Smooth muscle cell (in vitro differentiated cells): ENCODE data around the gene ASTN2. TPM values are rescaled to one million over a fixed set of nuclear protein-coding genes. Genes with fewer than 3 reads are reported as not detected.

Experiments used
- DNase-seq: peaks from one replicate; lab custom pipeline; 2025; ENCODE audit not compliant: unreplicated experiment; lab: John Stamatoyannopoulos, UW
- H2AFZ ChIP-seq: fragments of 200-600 bp; sonication (generic); 2 replicates; pipeline ENCODE4 v1.6.0; 2016; ENCODE audit warnings: antibody characterized with exemption, low read depth, mild to moderate bottlenecking
- H3F3A ChIP-seq: fragments of 200-600 bp; sonication (generic); 2 replicates; pipeline ENCODE4 v1.6.0; 2017; ENCODE audit warnings: antibody characterized with exemption, low read depth
- H3K27ac ChIP-seq: fragments of 200-600 bp; sonication (generic); 2 replicates; pipeline ENCODE4 v1.5.1; 2016; ENCODE audit warnings: low read depth, mild to moderate bottlenecking
- H3K27me3 ChIP-seq: fragments of 200-600 bp; sonication (generic); 2 replicates; pipeline ENCODE4 v1.6.1; 2016; ENCODE audit warnings: low read depth, mild to moderate bottlenecking
- H3K36me3 ChIP-seq: fragments of 200-600 bp; sonication (generic); 2 replicates; pipeline ENCODE4 v1.5.1; 2016; ENCODE audit warnings: low read depth
- H3K4me1 ChIP-seq: fragments of 200-600 bp; sonication (generic); 2 replicates; pipeline ENCODE4 v1.5.1; 2016; ENCODE audit warnings: low read depth
- H3K4me2 ChIP-seq: fragments of 200-600 bp; sonication (generic); 2 replicates; pipeline ENCODE4 v1.6.0; 2016; ENCODE audit warnings: mild to moderate bottlenecking
- H3K4me3 ChIP-seq: fragments of 200-600 bp; sonication (generic); 2 replicates; pipeline ENCODE4 v1.5.1; 2016; ENCODE audit warnings: mild to moderate bottlenecking
- H3K79me2 ChIP-seq: fragments of 200-600 bp; sonication (generic); 2 replicates; pipeline ENCODE4 v1.6.0; 2016; ENCODE audit warnings: low read depth, mild to moderate bottlenecking
- H3K9ac ChIP-seq: fragments of 200-600 bp; sonication (generic); 2 replicates; pipeline ENCODE4 v1.6.0; 2016; ENCODE audit warnings: low read depth
- H3K9me3 ChIP-seq: fragments of 200-600 bp; sonication (generic); replicated peaks from 2 replicates; pipeline ENCODE4 v1.5.1; 2016; ENCODE audit warnings: low read depth
- H4K20me1 ChIP-seq: fragments of 200-600 bp; sonication (generic); 2 replicates; pipeline ENCODE4 v1.6.0; 2016; ENCODE audit warnings: low read depth
- WGBS: methylation state at CpG from one replicate; pipeline ENCODE4 v1.1.7; 2016; ENCODE audit warnings: low lambda C conversion rate; 5-methylcytosine and 5-hydroxymethylcytosine counted together
- polyA plus RNA-seq: library from polyadenylated mRNA; unstranded; fragments of >200 nt; fragmentation: Nextera tagmentation; extraction: Ambion mirVana; gene quantifications from 2 replicates; pipeline ENCODE4 v1.2.1, GENCODE V29; 2016
- total RNA-seq: library from RNA; depleted of rRNA; stranded (reverse); fragments of >200 nt; gene quantifications from 2 replicates; pipeline ENCODE4 v1.2.3, GENCODE V29; 2014
- TF ChIP-seq, protein P1 (sequence below): fragments of 200-600 bp; sonication (generic); IDR thresholded peaks from 2 replicates; pipeline ENCODE4 v1.5.1; 2017; ENCODE audit warnings: borderline replicate concordance, mild to moderate bottlenecking, antibody characterized with exemption; ENCODE audit not compliant: insufficient read depth, poor library complexity, severe bottlenecking

ASTN2 gene
- total and polyA plus RNA-seq, 2 experiments from 2014 or later = 6.5 to 6.7 TPM

DNA sequence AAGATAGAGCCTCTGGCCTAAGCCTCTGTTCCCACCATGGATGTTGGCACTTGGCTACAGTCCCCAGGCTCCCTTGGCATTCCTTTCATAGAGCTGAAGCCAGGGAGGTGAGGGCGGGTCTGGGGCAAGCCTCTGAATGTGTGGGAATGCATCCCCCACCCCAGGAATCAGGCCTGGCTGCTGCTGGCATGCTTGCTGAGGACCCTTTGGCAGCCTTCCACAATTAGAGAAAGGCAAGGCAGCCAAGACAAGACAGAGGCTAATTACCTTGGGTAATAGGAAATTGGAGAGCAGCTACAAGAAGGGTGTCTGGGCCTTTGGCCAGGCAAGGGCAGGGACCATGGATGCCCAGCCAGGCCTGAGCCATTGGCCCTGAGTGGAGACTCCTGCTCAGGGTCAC lies 932.1 kb downstream of the ASTN2 start:
- H3K4me1 ChIP-seq = no peaks in the 10 kb centered on the region
- WGBS = 88% methylated on average over 1 of the region's 1 CpG
- no peaks in the 10 kb centered on the region for H3K27me3 ChIP-seq
- H3K27ac ChIP-seq = no peak overlapping the region
- no peaks in the 10 kb centered on the region for H4K20me1 ChIP-seq
- H3K4me3 ChIP-seq = no peak overlapping the region
- DNase-seq = no peak
- no peak overlapping the region for H3K4me2 ChIP-seq
- H3K9ac ChIP-seq = no peak overlapping the region
- H3F3A ChIP-seq = no peaks in the 10 kb centered on the region
- TF ChIP-seq, protein P1, sequence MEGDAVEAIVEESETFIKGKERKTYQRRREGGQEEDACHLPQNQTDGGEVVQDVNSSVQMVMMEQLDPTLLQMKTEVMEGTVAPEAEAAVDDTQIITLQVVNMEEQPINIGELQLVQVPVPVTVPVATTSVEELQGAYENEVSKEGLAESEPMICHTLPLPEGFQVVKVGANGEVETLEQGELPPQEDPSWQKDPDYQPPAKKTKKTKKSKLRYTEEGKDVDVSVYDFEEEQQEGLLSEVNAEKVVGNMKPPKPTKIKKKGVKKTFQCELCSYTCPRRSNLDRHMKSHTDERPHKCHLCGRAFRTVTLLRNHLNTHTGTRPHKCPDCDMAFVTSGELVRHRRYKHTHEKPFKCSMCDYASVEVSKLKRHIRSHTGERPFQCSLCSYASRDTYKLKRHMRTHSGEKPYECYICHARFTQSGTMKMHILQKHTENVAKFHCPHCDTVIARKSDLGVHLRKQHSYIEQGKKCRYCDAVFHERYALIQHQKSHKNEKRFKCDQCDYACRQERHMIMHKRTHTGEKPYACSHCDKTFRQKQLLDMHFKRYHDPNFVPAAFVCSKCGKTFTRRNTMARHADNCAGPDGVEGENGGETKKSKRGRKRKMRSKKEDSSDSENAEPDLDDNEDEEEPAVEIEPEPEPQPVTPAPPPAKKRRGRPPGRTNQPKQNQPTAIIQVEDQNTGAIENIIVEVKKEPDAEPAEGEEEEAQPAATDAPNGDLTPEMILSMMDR = no peak
- no peak overlapping the region for H2AFZ ChIP-seq
- H3K9me3 ChIP-seq = no peaks in the 10 kb centered on the region
- no peaks in the 10 kb centered on the region for H3K36me3 ChIP-seq
- H3K79me2 ChIP-seq = no peaks in the 10 kb centered on the region

DNA sequence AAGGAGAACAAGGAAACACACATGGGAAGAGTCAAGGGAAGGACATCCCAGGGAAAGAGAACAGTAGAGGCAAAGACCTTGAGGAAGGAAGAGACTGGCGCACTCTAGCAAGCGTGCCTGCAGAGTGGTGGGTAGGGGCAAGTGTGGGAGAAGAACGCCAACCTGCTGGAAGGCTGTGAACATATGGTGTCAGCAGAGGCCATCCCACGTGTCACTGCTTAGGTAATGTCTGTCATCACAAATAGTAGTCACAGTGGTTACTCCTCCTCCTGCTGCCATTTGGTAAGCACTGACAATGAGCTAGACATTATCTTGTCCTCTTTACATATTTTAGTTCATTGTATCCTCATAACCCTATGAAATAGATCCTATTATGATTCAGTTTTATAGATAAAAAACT lies 934.2 kb downstream of the ASTN2 start:
- no peak overlapping the region for H2AFZ ChIP-seq
- H3K36me3 ChIP-seq = no peaks in the 10 kb centered on the region
- 94% methylated on average over 4 of the region's 4 CpGs for WGBS
- DNase-seq = no peak
- TF ChIP-seq, protein P1 = no peak
- H3F3A ChIP-seq = no peaks in the 10 kb centered on the region
- no peak overlapping the region for H3K4me2 ChIP-seq
- H3K27me3 ChIP-seq = no peaks in the 10 kb centered on the region
- H3K9me3 ChIP-seq = no peaks in the 10 kb centered on the region
- no peaks in the 10 kb centered on the region for H3K79me2 ChIP-seq
- H3K27ac ChIP-seq = no peak overlapping the region
- H3K9ac ChIP-seq = no peak overlapping the region
- H3K4me3 ChIP-seq = no peak overlapping the region
- no peaks in the 10 kb centered on the region for H4K20me1 ChIP-seq
- peaks cover 10% of the 10 kb centered on the region for H3K4me1 ChIP-seq

DNA sequence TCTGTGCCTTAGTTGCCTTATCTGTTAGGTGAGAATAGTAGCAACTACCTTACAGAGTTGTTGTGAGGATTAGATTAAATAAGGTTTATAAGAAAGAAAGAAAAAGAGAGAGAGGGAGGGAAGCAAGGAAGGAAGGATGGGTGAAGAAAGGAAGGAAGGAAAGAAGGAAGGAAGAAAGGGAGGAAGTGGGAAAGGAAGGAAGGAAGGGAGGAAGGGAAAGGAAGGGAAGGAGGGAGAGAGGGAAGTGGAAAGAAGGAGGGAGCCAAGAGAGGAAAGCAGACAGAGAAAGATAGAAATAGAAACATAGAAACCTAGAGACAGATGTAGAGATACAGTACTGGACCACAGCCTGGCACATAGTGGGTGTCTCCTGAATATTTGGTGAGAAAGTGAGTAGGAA lies 934.9 kb downstream of the ASTN2 start:
- DNase-seq = no peak
- TF ChIP-seq, protein P1 = no peak
- no peak overlapping the region for H3K27ac ChIP-seq
- H3K4me2 ChIP-seq = no peak overlapping the region
- no peaks in the 10 kb centered on the region for H4K20me1 ChIP-seq
- H3K79me2 ChIP-seq = no peaks in the 10 kb centered on the region
- H3K27me3 ChIP-seq = no peaks in the 10 kb centered on the region
- no peaks in the 10 kb centered on the region for H3K9me3 ChIP-seq
- H3F3A ChIP-seq = no peaks in the 10 kb centered on the region
- H3K36me3 ChIP-seq = no peaks in the 10 kb centered on the region
- H3K4me3 ChIP-seq = no peak overlapping the region
- H2AFZ ChIP-seq = no peak overlapping the region
- H3K4me1 ChIP-seq = peaks cover 10% of the 10 kb centered on the region
- no peak overlapping the region for H3K9ac ChIP-seq

DNA sequence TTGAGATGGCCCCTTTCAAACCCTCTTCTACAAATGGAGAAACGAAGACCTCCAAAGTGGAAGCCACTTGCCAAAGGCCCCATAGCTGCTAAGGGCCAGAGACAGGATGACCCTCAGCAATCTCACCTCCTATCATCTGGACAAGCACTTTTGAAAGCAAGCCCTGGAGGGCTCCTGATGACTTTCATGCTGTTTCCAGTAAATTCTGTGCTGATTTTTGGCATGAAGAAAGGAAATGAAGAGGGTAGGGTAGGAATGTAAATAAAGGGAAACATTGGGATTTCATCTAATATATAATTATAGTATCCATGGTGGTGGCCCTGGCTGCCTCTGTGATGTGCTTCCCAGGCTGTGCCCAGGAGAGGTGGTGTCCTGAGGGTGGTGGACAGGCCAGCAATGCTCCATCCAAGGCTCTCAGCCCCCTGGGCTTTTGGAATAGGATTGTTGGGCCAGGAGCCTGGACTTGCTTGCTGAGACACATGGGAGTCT lies 935.8 kb downstream of the ASTN2 start:
- Histone ChIP-seq H3K9ac (no peak overlapping the region), H3K4me3 (no peak overlapping the region), H3K27me3 (no peaks in the 10 kb centered on the region), H2AFZ (no peak overlapping the region), H3K9me3 (no peaks in the 10 kb centered on the region), H3K27ac (no peak overlapping the region), H3K4me2 (no peak overlapping the region), H4K20me1 (no peaks in the 10 kb centered on the region), H3K36me3 (no peaks in the 10 kb centered on the region), H3K4me1 (peaks cover 10% of the 10 kb centered on the region), H3F3A (peaks cover 6% of the 10 kb centered on the region), H3K79me2 (no peaks in the 10 kb centered on the region)
- TF ChIP-seq, protein P1 = no peak
- DNase-seq = no peak
- 100% methylated on average over 1 of the region's 1 CpG for WGBS
